Posterior cingulate gyrus (tissue), 11 donors: ENCODE results near the gene KIAA0232.
"Not testable (repeated sequence)": the region's sequence is repeated elsewhere in the genome, so short reads cannot be mapped to it uniquely, and the experiment has no call there.

Experiments
- DNase-seq, 10 donors: peaks; one replicate each; pipeline versions ENCODE4 v3.0.0 to v3.0.0-alpha.2; 2020 to 2021; ENCODE audit warnings: mixed read lengths in 3 of 10
- intact Hi-C: fragments of 100-400 bp; cut with DNase I; formaldehyde crosslinking; loops from one replicate; pipeline ENCODE4 v1.15.1; 2023

KIAA0232 gene

GRCh38 chr4:6773616-6774540 lies 8.6 kb upstream of the KIAA0232 start:
- peak in 2 of 10 donors; percentile 12 for DNase-seq
- intact Hi-C loops, result no loop called here

DNA sequence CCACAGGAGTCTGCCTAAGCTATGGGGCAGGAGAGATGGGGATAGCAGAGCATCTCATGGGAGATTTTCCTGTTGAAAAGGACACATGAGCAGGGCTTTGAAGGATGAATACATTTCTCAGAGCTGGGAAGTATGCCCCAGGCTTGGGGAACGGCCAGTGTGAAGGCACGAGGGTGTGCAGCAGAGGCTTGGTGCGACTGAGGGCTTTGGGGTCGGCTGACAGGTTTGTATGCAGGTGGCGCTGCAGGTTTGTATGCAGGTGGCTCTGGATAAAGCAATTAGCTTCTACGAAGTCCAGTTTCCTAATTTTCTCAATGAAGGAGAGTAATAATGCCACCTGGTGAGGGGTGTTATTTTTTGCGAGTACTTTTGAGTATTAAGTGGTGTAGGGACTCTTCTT lies 6.8 kb upstream of the KIAA0232 start:
- intact Hi-C loops, result no loop called here
- peak in 2 of 10 donors; percentile 14 to 21 for DNase-seq

- intact Hi-C loops, result no loop called here
- DNase-seq, result peak in 2 of 10 donors; percentile 21 to 26
Measured at GRCh38 chr4:6776920-6777635, 5.4 kb upstream of the KIAA0232 start.

DNA sequence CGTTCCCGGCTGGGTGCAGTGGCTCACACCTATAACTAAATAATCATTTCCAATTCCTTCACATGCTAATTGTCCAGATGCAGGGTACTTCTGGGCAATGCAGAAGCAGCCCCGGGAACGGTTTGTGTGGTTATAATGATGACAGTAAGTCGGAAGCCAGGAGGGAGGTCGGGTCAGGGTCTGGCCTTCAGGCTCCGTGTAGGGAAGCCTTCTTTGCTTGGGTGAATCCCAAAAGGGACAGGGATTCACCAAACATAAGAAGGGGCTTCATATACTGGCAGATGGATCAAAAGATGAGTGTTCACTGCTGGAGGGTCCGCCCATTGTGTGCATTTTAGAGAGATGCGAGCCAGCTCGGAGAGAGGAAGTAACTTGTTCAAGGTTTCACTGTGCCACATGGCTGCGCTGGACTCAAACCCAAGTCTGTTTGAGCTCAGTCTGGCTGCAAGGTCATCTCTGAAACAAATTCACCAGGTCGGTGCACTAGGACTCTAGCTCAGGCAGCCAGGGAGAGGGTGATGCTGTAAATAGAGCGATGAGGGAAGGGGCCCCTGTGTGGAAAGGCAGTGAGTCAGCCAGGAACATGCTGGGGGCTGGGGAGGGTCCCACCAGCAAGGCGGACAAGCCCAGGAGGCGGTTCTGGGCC lies 4.8 kb upstream of the KIAA0232 start:
- peak in 1 of 10 donors; percentile 17 for DNase-seq
- intact Hi-C loops, result no loop called here

GRCh38 chr4:6778435-6778834 lies 4.1 kb upstream of the KIAA0232 start:
- intact Hi-C loops, result no loop called here
- DNase-seq, result no peak

GRCh38 chr4:6779667-6780565 lies 2.6 kb upstream of the KIAA0232 start:
- intact Hi-C loops, result loop anchor here (5.0 to 10.0 kb wide), 2 partner anchors 97 to 285 kb away; partner anchors contain the start of gene GRPEL1
- DNase-seq, result peak in 3 of 10 donors; percentile 35 to 42 (median 40)

DNA sequence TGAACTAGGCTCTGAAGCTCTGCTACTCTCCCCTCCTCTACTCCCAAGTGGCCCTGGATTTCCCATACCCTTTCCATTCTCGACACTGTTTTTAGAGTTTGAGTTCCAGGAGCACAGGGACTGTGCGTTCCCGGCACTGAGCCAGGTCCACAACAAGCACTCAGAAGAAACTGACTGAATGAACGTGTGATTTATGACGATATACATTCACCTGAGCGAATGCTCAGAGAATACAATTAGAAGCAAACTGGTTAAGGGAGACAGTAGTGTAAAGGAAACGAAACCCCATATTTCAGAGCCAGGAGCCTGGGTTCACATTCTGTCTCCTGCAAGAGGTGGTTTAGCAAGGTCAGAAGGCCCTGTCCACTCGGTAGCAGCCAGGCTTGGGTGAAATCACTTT lies 1.4 kb upstream of the KIAA0232 start:
- no peak for DNase-seq
- intact Hi-C loops, result loop anchor here (5.0 to 10.0 kb wide), 2 partner anchors 96 to 284 kb away; partner anchors contain the start of gene GRPEL1

DNA sequence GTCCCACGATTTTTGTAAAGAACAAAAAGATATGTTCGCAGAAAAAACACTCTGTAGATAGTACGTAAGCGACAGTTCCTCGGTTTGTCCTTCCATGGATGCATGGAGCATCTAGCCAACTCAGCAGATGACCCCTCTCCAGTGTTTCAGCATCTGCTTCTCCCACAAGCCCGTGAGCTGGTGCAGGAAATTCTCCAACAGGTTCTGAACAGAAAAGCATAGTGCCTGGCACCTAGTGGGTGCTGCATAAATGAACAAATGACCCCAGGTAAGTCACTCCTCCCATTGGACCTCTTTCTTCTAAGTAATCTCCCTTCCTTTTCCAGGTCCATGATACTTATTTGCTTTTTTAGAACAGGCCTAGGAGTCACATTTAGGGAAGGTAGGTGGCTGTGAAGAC lies 966 bp upstream of the KIAA0232 start:
- no peak for DNase-seq
- intact Hi-C loops, result loop anchor here (5.0 to 10.0 kb wide), 2 partner anchors 96 to 283 kb away; partner anchors contain the start of gene GRPEL1

GRCh38 chr4:6782846-6783110 lies 251 bp downstream of the KIAA0232 start:
- intact Hi-C loops, result loop anchor here (2.0 to 10.0 kb wide), 3 partner anchors 62 to 282 kb away; partner anchors contain the start of gene GRPEL1
- no peak for DNase-seq

DNA sequence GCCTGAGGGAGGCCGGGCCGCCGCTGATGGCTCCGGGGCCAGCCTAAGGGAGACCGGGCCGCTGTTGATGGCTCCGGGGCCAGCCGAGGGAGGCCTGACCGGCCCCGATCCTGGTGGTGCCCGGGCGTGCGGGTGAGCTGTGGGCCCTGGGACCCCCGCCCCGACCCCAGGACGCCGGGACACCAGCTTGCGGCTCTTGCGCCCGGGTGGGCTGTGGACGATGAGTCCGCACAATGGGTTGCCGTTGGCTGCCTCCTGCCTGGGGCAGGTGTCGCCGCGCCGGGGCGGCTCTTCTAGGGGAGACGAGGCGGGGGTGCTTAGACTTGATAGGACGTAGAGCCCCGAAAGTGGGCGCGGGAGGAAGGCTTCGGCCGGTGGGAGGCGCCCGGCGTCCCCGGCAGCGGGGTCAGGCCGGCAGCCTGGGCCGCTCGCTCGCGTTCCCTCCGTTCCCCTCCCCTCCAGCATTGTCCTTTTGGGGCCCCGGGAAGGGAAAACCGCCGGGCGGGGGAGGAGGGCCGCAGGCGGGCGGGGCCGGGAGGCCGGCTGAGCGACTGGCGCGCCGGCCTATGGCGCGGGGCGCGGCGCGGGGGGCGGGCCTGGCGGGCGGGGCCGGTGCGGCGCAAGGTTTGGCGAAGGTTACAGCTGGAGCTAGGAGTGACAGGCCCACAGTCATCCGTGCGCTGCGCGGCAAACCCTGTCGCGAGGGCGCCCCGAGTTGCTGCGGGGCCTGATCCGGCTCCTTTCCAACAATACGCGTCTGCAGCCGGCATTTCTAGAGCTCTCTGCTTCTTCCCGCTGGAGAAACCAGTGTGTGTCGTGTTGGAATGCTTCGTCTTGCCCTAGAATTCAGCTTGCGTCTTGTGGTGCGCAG lies 819 bp downstream of the KIAA0232 start:
- intact Hi-C loops, result loop anchor here (2.0 to 10.0 kb wide), 3 partner anchors 63 to 281 kb away; partner anchors contain the start of gene GRPEL1
- peak; percentile 85 to 99 (median 93) for DNase-seq

- intact Hi-C loops, result loop anchor here (10.0 kb wide), 1 partner anchor 279 kb away; the partner anchor contains the start of gene GRPEL1
- DNase-seq, result no peak
Measured at GRCh38 chr4:6785572-6785925, 3.0 kb downstream of the KIAA0232 start.

DNA sequence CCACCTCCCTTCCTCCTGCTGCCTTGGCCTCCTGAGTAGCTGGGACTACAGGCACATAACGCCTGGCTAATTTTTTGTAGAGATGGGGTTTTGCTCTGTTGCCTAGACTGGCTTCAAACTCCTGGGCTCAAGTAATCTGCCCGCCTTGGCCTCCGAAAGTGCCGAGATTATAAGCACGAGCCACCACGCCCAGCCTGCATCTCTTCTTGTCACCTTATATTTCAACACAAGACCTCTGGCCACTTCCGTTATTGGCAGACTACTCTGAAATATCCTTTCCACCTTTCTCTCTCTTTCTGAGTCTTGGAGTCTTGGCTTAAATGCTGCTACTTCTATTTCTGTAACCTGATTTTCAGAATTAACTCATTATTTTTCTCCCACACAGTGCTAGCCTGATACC lies 5.6 kb downstream of the KIAA0232 start:
- intact Hi-C loops, result loop anchor here (10.0 kb wide), 1 partner anchor 277 kb away; the partner anchor contains the start of gene GRPEL1
- no peak for DNase-seq

DNA sequence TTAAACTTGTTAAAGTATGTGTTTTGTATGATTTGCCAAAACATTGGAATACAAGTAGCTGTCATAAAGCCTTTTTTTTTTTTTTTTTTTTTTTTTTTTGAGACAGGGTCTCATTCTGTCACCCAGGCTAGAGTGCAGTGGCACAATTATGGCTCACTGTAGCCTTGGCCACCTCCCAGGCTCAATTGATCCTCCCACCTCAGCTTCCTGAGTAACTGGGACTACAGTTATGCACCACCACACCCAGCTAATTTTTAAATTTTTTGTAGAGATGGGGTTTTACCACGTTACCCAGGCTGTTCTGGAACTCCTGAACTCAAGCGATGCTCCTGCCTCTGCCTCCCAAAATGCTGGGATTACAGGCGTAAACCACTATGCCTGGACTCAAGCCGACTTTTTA lies 8.7 kb downstream of the KIAA0232 start:
- peak in 1 of 10 donors; percentile 5 for DNase-seq
- intact Hi-C loops, result not testable (repeated sequence)

GRCh38 chr4:6791796-6792195 lies 9.3 kb downstream of the KIAA0232 start:
- DNase-seq, intact Hi-C loops: not testable (repeated sequence)

DNA sequence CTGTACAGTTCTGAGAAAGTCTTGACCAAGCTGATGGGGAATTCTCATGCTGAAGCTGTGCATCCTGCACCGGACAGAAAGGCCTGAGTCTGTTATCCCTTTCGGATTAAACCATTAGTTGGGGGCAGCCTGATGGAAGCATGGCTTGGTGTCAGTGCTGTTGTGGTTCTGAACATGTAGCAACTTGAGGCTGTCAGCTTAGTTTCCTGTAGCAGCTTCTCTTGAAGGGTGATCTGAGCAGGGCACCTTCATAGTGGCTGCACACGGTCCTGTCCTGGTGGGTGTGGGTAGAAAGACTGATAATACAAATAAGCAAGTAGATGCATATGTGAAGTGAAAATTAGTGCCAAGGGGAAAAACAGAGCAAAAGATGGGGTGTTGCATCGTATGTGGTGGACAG lies 11.7 kb downstream of the KIAA0232 start:
- intact Hi-C loops, result no loop called here

GRCh38 chr4:6795821-6796220 lies 13.3 kb downstream of the KIAA0232 start:
- no peak for DNase-seq
- intact Hi-C loops, result no loop called here

More for the DNA sequence above, 11.7 kb downstream of the KIAA0232 start:
- DNase-seq, result no peak

DNA sequence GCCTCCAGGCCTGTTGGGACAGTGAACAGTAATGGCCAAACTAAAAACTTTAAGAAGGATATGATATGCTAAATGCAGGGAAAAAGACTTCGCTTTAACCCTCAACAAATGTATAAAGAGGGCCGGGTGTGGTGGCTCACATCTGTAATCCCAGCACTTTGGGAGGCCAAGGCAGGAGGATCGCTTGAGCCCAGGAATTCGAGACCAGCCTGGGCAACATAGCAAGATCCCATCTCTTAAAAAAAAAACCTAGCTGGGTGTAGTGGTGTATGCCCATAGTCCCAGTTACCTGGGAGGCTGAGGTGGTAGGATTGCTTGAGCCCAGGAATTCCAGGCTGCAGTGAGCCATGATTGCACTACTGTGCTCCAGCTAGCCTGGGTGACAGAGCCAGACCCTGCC lies 14.8 kb downstream of the KIAA0232 start:
- DNase-seq, intact Hi-C loops: not testable (repeated sequence)

- DNase-seq, result no peak
- intact Hi-C loops, result no loop called here
Measured at GRCh38 chr4:6799091-6799490, 16.6 kb downstream of the KIAA0232 start.

- intact Hi-C loops, result no loop called here
- DNase-seq, result no peak
Measured at GRCh38 chr4:6802025-6802424, 19.5 kb downstream of the KIAA0232 start.
